ENCODE results near the gene HES4. TPM values are rescaled to one million over a fixed set of nuclear protein-coding genes. Genes with fewer than 3 reads are reported as not detected.
A peak's percentile ranks its signal among the peaks of the same experiment; 100 is the strongest.

HES4 gene
- total RNA-seq, 1 experiment from 2014 or later: 18.5 TPM

GRCh38 chr1:1027791-1028190 is 27.9 kb upstream of the HES4 start:
- BruUV-seq (replicated peaks): no TSS peak
- TF ChIP-seq EZH2 (IDR thresholded peaks at IDR 0.05; ENCODE audit: borderline replicate concordance, low read depth, low read length, poor library complexity, severe bottlenecking): no peak
- TF ChIP-seq, protein P1, sequence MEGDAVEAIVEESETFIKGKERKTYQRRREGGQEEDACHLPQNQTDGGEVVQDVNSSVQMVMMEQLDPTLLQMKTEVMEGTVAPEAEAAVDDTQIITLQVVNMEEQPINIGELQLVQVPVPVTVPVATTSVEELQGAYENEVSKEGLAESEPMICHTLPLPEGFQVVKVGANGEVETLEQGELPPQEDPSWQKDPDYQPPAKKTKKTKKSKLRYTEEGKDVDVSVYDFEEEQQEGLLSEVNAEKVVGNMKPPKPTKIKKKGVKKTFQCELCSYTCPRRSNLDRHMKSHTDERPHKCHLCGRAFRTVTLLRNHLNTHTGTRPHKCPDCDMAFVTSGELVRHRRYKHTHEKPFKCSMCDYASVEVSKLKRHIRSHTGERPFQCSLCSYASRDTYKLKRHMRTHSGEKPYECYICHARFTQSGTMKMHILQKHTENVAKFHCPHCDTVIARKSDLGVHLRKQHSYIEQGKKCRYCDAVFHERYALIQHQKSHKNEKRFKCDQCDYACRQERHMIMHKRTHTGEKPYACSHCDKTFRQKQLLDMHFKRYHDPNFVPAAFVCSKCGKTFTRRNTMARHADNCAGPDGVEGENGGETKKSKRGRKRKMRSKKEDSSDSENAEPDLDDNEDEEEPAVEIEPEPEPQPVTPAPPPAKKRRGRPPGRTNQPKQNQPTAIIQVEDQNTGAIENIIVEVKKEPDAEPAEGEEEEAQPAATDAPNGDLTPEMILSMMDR (conservative IDR thresholded peaks at IDR 0.05; ENCODE audit: low read depth, low read length): no peak
- DNase-seq (ENCODE audit: low spot score): no peak
- ChIA-PET POLR2A (ENCODE audit: low non-redundant PET) (no interaction called here), CTCF (no interaction called here)
- H3K4me1 ChIP-seq (ENCODE audit: insufficient read depth, low read length, poor library complexity, severe bottlenecking): peaks cover 70% of the 10 kb centered on the region
- H3K9me3 ChIP-seq (ENCODE audit: low read depth, low read length, poor library complexity, severe bottlenecking): no peaks in the 10 kb centered on the region
- H3K4me3 ChIP-seq (ENCODE audit: low read depth, low read length, poor library complexity, severe bottlenecking): no peak overlapping the region
- peak overlapping the region; percentile 27 for H3K27ac ChIP-seq (ENCODE audit: low read depth, low read length, poor library complexity, severe bottlenecking)
- intact Hi-C loops (cut with micrococcal nuclease; ENCODE audit: unreplicated experiment): loop anchor here (10.0 kb wide), 1 partner anchor 277 kb away; the partner anchor contains the start of genes ACAP3 and PUSL1
- no peaks in the 10 kb centered on the region for H3K27me3 ChIP-seq (replicated peaks; ENCODE audit: insufficient read depth, low read depth, low read length, poor library complexity)
- H3K36me3 ChIP-seq (ENCODE audit: insufficient read depth, low read length, poor library complexity, severe bottlenecking): peaks cover 7% of the 10 kb centered on the region

GRCh38 chr1:1026599-1027413 is 26.9 kb upstream of the HES4 start:
- Histone ChIP-seq H3K9me3 (ENCODE audit: low read depth, low read length, poor library complexity, severe bottlenecking) (no peaks in the 10 kb centered on the region), H3K36me3 (ENCODE audit: insufficient read depth, low read length, poor library complexity, severe bottlenecking) (peaks cover 7% of the 10 kb centered on the region), H3K27me3 (replicated peaks; ENCODE audit: insufficient read depth, low read depth, low read length, poor library complexity) (no peaks in the 10 kb centered on the region), H3K4me3 (ENCODE audit: low read depth, low read length, poor library complexity, severe bottlenecking) (no peak overlapping the region), H3K4me1 (ENCODE audit: insufficient read depth, low read length, poor library complexity, severe bottlenecking) (peaks cover 70% of the 10 kb centered on the region), H3K27ac (ENCODE audit: low read depth, low read length, poor library complexity, severe bottlenecking) (peak overlapping the region; percentile 65)
- CTCF ChIA-PET: interaction anchor here (0.5 kb wide), 1 partner anchor 34 kb away, joined by 5 read pairs; no protein-coding TSS in a partner anchor
- intact Hi-C loops (cut with micrococcal nuclease; ENCODE audit: unreplicated experiment): loop anchor here (10.0 kb wide), 1 partner anchor 278 kb away; the partner anchor contains the start of genes ACAP3 and PUSL1
- POLR2A ChIA-PET (ENCODE audit: low non-redundant PET): no interaction called here
- peak; percentile 90 for DNase-seq (ENCODE audit: low spot score)
- BruUV-seq (replicated peaks): no TSS peak
- TF ChIP-seq, protein P1 (conservative IDR thresholded peaks at IDR 0.05; ENCODE audit: low read depth, low read length): no peak
- TF ChIP-seq EZH2 (IDR thresholded peaks at IDR 0.05; ENCODE audit: borderline replicate concordance, low read depth, low read length, poor library complexity, severe bottlenecking): no peak

DNA sequence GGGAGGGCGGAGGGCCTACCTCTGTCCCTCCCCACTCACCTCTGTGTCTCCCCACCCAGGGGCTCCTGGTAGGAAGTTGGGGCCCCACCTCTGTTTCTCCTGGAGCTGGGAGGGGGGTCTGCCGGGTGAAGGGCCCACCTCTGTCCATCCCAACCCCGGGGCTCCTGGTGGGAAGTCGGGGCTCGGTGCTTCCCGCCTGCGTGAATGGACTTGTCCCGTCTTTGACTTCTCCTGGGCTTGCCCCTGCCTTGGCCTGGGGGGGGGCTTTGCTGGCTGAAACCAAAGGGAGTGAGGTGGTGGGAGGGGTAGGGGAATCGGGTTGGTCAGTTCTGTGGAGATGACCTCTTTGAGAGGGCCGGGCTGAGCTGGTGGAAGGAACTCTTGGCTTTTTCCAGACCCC is 25.8 kb upstream of the HES4 start:
- Histone ChIP-seq H3K27ac (ENCODE audit: low read depth, low read length, poor library complexity, severe bottlenecking) (peak overlapping the region; percentile 65), H3K9me3 (ENCODE audit: low read depth, low read length, poor library complexity, severe bottlenecking) (no peaks in the 10 kb centered on the region), H3K36me3 (ENCODE audit: insufficient read depth, low read length, poor library complexity, severe bottlenecking) (peaks cover 7% of the 10 kb centered on the region), H3K4me1 (ENCODE audit: insufficient read depth, low read length, poor library complexity, severe bottlenecking) (peaks cover 70% of the 10 kb centered on the region), H3K4me3 (ENCODE audit: low read depth, low read length, poor library complexity, severe bottlenecking) (no peak overlapping the region), H3K27me3 (replicated peaks; ENCODE audit: insufficient read depth, low read depth, low read length, poor library complexity) (no peaks in the 10 kb centered on the region)
- intact Hi-C loops (cut with micrococcal nuclease; ENCODE audit: unreplicated experiment): loop anchor here (10.0 kb wide), 1 partner anchor 279 kb away; the partner anchor contains the start of genes ACAP3 and PUSL1
- TF ChIP-seq, protein P1 (conservative IDR thresholded peaks at IDR 0.05; ENCODE audit: low read depth, low read length): no peak
- no peak for TF ChIP-seq EZH2 (IDR thresholded peaks at IDR 0.05; ENCODE audit: borderline replicate concordance, low read depth, low read length, poor library complexity, severe bottlenecking)
- no TSS peak for BruUV-seq (replicated peaks)
- CTCF ChIA-PET: interaction anchor here (0.6 kb wide), 1 partner anchor 35 kb away, joined by 3 read pairs; no protein-coding TSS in a partner anchor
- DNase-seq (ENCODE audit: low spot score): no peak
- POLR2A ChIA-PET (ENCODE audit: low non-redundant PET): no interaction called here

All from A673 (cell line).